HG02973 (cell line): Measurements from ENCODE around the gene C17orf50.
A peak's percentile ranks its signal among the peaks of the same experiment; 100 is the strongest.
"Not testable (repeated sequence)": the region's sequence is repeated elsewhere in the genome, so short reads cannot be mapped to it uniquely, and the experiment has no call there.

ENCODE experiments used
- ATAC-seq: cut with Tn5 transposase; IDR thresholded peaks from one replicate; pipeline ENCODE4 v1.9.1; 2021; ENCODE audit warnings: moderate library complexity; ENCODE audit not compliant: unreplicated experiment

Gene C17orf50

DNA sequence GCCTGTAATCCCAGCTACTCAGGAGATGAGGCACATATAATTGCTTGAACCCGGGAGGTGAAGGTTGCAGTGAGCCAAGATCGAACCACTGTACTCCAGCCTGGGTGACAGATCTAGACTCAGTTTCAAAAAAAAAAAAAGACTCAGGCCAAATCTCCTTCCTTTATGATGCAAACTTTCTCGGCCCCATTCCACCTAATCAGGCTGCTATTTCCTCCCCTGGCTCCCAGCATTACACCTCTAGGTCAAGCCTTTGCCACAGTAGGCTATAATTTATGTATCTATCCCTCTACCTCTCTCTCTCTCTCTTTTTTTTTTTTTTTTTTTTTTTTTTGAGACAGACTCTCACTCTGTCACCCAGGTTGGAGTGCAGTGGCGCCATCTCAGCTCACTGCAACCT, 9.1 kb upstream of the C17orf50 start:
- ATAC-seq = not testable (repeated sequence)

DNA sequence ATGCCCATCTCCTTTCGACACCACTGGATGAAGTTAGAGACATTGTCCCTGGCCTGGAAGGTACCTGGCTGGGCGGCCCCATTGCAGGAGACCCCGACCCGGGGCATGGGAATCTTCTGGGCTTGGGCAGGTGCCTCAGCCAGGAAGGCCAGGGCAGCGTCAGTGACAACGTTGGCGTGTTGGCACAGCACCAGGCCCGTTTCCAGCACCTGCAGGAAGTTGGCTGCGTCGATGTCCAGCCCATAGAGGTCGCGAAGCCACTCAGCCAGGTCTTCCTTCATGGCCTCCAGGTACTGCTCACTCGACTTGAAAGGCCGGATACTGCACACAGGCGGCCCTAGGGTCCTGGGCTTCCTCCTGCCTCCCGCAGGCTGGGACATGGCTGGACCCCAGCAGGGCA, 8.2 kb upstream of the C17orf50 start:
- ATAC-seq = no peak

DNA sequence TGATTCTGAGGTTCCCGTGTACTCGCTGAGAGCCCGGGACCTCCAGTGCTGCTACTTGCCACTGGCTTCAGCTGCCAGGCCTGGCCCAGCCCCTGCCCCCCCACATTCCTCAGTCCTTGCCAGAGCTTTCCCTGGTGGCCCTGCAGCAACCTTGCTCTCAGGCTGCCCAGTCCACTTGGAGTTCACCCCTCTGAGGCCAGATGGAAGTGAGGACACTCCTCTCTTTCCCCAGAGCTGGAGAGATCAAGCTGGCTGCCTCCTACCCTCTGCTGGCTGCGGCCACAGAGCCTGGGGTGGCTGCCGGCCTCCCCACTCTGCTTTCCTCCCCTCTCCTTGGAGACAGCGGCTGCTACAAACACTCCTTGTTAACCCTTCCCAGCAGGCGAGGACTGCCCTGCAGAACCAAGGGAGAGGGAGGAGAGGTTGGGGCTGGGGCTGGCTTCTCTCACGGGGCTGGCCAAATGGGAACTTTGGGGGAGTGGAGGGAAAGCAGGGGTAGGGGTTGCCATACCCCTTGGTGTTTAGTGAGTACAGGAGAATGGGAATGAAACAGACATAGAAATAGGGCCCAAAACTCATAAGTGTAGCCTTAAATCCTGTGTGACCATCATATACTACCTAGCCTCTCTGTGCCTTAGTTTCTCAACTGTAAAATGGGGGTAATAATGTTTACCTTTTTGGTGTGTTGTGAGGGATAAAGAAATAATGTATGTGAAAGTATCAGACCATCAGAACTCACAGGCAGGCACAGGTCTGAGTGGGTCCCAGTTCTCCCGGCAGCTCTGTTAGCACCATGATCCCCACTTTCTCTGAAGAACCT, 7.5 kb upstream of the C17orf50 start, which contains the start of gene GAS2L2:
Gene GAS2L2 (minus strand): TSS at position 295 of the 820 bp plus-strand sequence. CDS start 389 bp downstream, outside the sequence.
- no peak for ATAC-seq

DNA sequence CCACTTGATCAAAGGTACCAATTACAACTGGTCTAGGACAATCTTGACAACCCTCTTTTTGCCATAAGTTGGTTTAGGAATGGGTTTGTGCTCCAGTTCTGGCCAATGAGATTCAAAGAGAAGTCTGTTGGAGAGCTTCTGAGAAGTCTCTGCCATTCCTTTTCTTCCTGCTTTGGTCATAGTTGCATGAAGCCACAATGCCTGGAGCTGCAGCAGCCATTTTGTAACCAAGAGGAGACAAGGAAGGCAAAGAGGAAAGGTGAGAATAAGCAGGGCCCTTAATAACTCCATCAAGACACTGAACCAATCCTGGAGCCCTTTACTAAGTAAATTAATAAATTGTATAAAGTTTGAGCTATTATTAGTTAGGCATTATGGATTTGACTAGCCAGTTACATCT, 3.4 kb upstream of the C17orf50 start:
- no peak for ATAC-seq

- ATAC-seq = no peak
Measured at GRCh38 chr17:35761601-35762000, 914 bp downstream of the C17orf50 start.

- no peak for ATAC-seq
Measured at GRCh38 chr17:35763767-35764122, 3.1 kb downstream of the C17orf50 start.

DNA sequence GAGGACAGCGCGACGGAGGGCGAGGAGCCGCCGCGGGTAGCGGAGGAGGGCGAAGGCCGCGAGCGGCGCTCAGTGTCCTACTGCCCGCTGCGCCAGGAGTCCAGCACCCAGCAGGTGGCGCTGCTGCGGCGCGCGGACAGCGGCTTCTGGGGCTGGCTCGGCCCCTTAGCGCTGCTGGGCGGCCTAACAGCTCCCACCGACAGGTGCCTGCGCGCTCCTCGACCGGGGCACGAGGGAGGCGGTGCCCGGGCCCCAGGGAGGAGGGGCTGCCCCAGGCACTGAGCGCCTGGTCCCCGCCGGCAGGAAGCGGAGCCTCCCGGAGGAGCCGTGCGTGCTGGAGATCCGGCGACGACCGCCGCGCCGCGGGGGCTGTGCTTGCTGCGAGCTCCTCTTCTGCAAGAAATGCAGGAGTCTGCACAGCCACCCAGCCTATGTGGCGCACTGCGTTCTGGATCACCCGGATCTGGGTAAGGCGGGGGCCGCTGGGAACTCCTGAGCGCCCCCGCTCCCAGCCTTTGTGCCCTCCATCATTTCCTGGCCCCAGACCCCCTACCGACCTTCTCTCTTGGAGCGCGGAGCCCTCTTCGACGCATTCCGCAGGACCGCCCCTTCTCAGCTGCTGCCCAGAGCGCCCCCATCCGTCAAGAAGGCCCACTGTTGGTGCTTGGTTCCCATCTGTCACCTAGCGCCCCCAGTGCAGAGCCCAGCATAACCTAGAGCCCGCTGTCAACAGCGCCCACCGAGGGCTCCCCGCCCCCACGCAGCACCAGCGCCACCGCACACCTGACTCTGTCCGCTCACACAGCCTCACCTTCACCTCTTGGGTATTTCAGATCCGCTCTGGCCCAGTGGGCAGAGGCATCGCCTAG, 3.7 kb downstream of the C17orf50 start:
- ATAC-seq = peak; percentile 80

GRCh38 chr17:35765086-35765710, 4.5 kb downstream of the C17orf50 start:
- no peak for ATAC-seq

DNA sequence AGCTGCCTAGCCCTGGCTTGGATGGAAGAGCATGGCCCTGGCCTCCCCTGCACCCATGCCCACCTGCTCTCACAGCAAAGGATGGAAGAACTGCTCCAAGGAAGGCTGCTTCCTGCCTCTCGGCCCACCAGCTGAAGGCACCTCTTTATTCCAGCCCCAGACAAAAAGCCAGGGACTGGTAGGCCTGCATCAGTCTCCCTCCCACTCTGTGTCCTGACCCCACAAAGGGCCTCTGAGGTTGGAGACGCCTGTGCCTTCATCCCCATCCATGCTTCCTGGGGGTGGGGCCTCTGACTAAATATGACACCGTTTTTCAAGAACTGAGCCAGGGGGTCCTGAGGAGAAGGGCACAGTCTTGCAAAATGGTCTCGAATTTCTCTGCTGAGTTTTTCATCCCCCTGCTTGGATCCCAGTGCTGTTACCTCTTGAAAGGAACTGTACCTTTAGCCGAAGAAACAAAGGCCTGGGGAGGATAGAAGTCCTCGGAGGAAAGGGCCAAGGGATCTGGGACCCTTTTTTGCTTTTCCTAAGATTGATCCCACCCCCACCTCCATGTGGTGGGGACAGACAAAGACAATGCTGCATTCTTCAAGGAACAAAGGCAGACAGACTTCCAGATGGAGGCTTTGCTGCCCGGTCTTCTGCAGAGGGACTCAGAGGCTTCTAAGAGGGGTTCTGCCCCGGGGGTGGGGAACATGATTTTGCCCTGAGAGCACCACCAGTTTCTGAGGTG, 5.2 kb downstream of the C17orf50 start:
- no peak for ATAC-seq

DNA sequence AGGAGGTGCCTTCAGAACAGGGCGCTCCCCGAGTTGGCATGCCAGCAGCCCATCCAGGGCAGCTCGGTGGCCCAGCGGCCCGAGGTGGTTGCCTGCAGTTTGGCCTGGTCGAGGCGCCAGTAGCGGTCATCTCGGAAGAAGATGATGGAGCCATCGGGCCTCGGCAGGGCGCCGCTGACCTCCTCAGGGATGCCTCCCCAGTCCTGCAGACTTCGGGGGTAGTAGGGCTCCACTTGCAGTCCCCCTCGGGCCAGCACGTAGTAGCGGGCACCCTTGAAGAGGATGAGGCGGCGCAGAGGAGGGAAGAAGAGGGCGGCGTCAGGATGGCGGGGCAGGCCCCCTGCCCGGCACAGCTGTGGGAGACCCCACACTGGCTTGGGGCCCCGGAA, 5.8 kb downstream of the C17orf50 start:
- no peak for ATAC-seq

DNA sequence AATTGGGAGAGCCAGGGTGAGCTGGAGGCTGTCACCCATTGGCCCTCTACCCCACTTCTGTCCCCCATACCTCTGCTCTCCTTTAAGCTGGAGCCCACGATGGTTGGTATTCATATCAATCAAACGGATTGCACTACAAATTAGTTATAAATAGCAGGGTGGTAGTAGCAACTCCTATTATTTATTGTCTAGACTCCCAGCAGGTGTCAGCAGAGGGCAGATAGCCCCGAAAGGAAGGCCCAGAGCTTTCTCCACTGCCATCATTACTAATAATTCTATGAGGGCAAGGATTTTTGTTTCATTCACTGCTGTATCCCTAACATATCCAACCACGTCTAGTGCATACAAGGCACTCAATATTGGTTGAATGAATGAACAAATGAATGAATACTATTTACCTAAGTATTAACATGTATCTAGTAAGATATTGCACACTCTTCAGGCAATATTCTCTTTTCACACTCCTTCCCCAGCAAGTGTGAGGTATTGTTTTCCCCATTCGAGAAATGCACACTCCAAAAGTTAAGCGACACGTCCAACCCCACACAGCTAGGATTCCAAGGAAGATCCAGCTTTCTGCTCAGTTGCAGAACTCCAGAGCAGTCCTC, 6.3 kb downstream of the C17orf50 start:
- ATAC-seq = no peak

GRCh38 chr17:35768797-35769196, 8.1 kb downstream of the C17orf50 start:
- no peak for ATAC-seq

- no peak for ATAC-seq
Measured at GRCh38 chr17:35769895-35770486, 9.3 kb downstream of the C17orf50 start.

- no peak for ATAC-seq
Measured at GRCh38 chr17:35773129-35773528, 12.4 kb downstream of the C17orf50 start.

DNA sequence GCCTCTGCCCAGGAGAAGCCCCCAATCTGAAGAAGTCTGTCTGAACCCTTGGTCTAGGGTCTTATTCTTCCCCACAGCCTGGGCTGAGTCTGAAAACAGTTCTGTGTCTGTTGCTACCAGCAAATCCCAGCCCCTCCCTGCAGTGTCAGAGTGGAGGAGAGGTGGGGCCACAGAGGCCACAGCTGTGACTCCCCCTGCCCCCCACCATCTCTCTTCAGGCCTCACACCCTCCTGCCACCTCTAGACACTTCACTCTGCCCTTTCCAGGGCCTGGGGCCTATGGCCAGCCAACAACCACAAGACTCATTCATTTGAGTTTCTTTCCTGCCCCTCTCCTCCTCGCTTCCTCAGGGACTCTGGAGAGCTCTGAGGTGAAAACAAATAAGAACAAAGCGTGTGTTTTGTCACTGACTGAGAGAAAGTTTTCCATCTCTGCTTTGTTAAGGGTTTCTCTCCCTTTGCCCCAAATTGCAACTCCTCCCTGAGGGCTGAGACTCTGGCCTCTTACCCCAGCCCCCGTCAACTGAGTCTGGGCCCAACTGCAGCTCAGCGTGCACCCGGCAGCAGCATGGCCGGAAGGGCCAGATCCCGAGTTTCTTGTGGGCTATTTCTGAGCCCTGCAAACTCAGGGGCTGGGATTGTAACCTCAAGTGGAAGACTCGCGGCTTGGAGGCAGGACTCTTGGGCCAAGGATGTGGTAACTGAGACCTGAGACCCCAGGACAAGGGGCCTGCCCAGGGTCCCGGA, 13.2 kb downstream of the C17orf50 start:
- no peak for ATAC-seq

GRCh38 chr17:35774499-35774898, 13.8 kb downstream of the C17orf50 start:
- no peak for ATAC-seq

GRCh38 chr17:35775039-35775438, 14.4 kb downstream of the C17orf50 start:
- ATAC-seq = no peak

DNA sequence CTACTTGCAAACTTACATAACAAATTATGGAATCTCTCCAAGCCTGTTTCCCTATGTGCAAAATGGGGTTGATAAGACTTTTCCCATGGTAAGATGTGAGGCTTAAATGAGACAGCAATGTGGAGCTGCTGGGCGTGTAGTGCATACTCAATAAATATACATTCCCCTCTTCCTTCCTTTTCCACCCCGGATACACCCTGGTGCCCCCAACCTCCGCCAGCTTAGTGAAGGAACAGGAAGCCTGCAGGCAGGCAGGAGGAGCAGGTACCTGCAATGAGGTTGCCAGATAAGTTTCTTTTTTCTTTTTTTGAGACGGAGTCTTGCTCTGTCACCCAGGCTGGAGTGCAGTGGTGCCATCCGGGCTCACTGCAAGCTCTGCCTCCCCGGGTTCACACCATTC, 14.9 kb downstream of the C17orf50 start:
- ATAC-seq = no peak

DNA sequence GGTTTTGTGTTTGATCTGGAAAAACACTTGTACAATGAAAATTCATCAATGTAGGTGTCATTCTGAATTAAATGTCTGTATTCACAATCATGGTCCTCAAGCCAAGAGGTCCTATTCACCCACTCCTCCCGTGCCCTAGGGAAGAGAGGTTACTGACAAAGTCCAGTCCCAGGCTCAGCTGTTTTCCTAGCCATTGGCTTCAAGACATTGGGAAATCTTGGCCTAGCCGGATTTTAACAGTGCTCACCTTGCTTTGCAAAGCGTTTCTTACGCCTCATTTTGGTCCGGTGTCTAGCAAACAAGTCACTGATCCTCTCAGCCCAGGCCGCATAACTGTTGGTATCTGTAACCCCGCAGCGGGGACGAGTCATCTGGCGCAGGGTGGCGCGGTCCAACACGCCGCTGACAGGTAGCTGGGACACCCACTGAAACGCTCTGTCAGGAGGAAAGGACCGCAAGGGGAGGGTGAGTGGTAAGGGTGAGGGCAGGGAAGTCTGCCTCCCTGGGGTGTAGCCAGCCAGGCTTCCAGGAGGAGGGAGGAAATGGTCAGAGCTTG, 18.0 kb downstream of the C17orf50 start:
- no peak for ATAC-seq
